Esophagus muscularis mucosa (tissue), 3 donors: ENCODE measurements around the gene PCP4L1.

Experiments used
- CTCF ChIP-seq, 3 experiments: fragments of 200-600 bp in 2 of 3; fragments of 450-650 bp in 1 of 3; sonication (generic) in 2 of 3; IDR thresholded peaks; one replicate each; pipeline ENCODE4 v1.5.1; 2017 to 2019; ENCODE audit warnings: antibody characterized with exemption in 3 of 3, mild to moderate bottlenecking in 2 of 3, moderate library complexity in 1 of 3
- POLR2A ChIP-seq: fragments of 450-650 bp; IDR thresholded peaks from one replicate; pipeline ENCODE4 v1.6.1; 2017; ENCODE audit warnings: antibody characterized with exemption, moderate library complexity, mild to moderate bottlenecking, low read depth
- POLR2AphosphoS5 ChIP-seq, 2 donors: sonication (generic); formaldehyde crosslinking; IDR thresholded peaks; one replicate each; pipeline ENCODE4 v1.6.1; 2017; ENCODE audit warnings: antibody characterized with exemption in 2 of 2

- TF ChIP-seq CTCF (IDR thresholded peaks at IDR 0.05) (no peak), POLR2AphosphoS5 (IDR thresholded peaks at IDR 0.05) (no peak), POLR2A (no peak)
These were observed 53.1 kb downstream of the PCP4L1 start for GRCh38 chr1:161311595-161312181.
